Measurements from ENCODE around the gene PPP1R12C.

- no peak for TF ChIP-seq ZNF274 (IDR thresholded peaks at IDR 0.05; ENCODE audit: low read depth, low read length)
- no peak for TF ChIP-seq YY1 (IDR thresholded peaks at IDR 0.05; ENCODE audit: insufficient read depth, insufficient read length)
Observed at GRCh38 chr19:55161571-55162322, 44.3 kb upstream of the PPP1R12C start.
